T-cell (primary cell): ENCODE data around the gene SHANK1. TPM values are rescaled to one million over a fixed set of nuclear protein-coding genes. Genes with fewer than 3 reads are reported as not detected.
A peak's percentile ranks its signal among the peaks of the same experiment; 100 is the strongest.

ENCODE experiments used
- ATAC-seq, 4 experiments: fragments of 200-7000 bp in 3 of 4; fragments of 150-1000 bp in 1 of 4; cut with Tn5 transposase; replicated peaks in 1 of 4; 1 replicate in 3 of 4; 2 replicates in 1 of 4; pipeline ENCODE4 v1.10.0; 2021; ENCODE audit warnings: moderate library complexity in 3 of 4, mild to moderate bottlenecking in 2 of 4, moderate number of reproducible peaks in 1 of 4
- CTCF ChIA-PET, 2 donors: fragments of 300-600 bp; sonication (Branson Sonifier 250); formaldehyde crosslinking; loops; one replicate each; lab custom pipeline; 2022; ENCODE audit warnings: antibody characterized with exemption in 2 of 2; lab: Charles Lee
- POLR2A ChIA-PET, 2 donors: fragments of 300-600 bp; sonication (Branson Sonifier 250); formaldehyde crosslinking; loops; one replicate each; lab custom pipeline; 2022; ENCODE audit warnings: antibody characterized with exemption in 2 of 2; lab: Charles Lee
- DNase-seq, 35 experiments: peaks; one replicate each; pipeline versions ENCODE4 v3.0.0 to v3.0.0-alpha.2; 2013 to 2023
- H3K27ac ChIP-seq: one replicate; pipeline ENCODE4 v1.5.1; 2013; ENCODE audit warnings: low read length
- H3K27me3 ChIP-seq, 2 experiments: replicated peaks in 1 of 2; 1 replicate in 1 of 2; 2 replicates in 1 of 2; pipeline versions ENCODE4 v1.6.1 to v1.7.0; 2013; ENCODE audit warnings: low read length in 1 of 2, mixed read lengths in 1 of 2; ENCODE audit not compliant: control insufficient read depth in 2 of 2, insufficient read depth in 2 of 2; ENCODE audit errors: extremely low read depth in 1 of 2
- H3K36me3 ChIP-seq, 2 donors: 1 replicate in 1 of 2; 2 replicates in 1 of 2; pipeline versions ENCODE4 v1.6.1 to v1.7.0; 2013; ENCODE audit warnings: low read length in 1 of 2; ENCODE audit not compliant: control insufficient read depth in 2 of 2, insufficient read depth in 1 of 2; ENCODE audit errors: extremely low read depth in 1 of 2
- H3K4me1 ChIP-seq, 2 experiments: 1 replicate in 1 of 2; 2 replicates in 1 of 2; pipeline versions ENCODE4 v1.6.1 to v1.7.0; 2013; ENCODE audit warnings: low read length in 2 of 2, mixed read lengths in 1 of 2; ENCODE audit not compliant: insufficient read depth in 2 of 2, control insufficient read depth in 1 of 2; ENCODE audit errors: extremely low read depth in 1 of 2
- H3K4me3 ChIP-seq, 2 donors: 1 replicate in 1 of 2; 2 replicates in 1 of 2; pipeline versions ENCODE4 v1.5.1 to v1.7.0; 2013; ENCODE audit warnings: mild to moderate bottlenecking in 2 of 2, low read length in 1 of 2, moderate library complexity in 1 of 2; ENCODE audit not compliant: control insufficient read depth in 1 of 2; ENCODE audit errors: extremely low read depth in 1 of 2
- H3K9me3 ChIP-seq: 2 replicates; pipeline ENCODE4 v1.7.0; 2013
- H3K27ac Mint-ChIP-seq, 2 donors: one replicate each; pipeline ENCODE4 v1.8.0; 2020 to 2021; ENCODE audit warnings: mild to moderate bottlenecking in 2 of 2, mixed read lengths in 2 of 2
- H3K27me3 Mint-ChIP-seq, 2 donors: one replicate each; pipeline ENCODE4 v1.8.0; 2021 to 2022; ENCODE audit warnings: mixed read lengths in 2 of 2
- H3K36me3 Mint-ChIP-seq: one replicate; pipeline ENCODE4 v1.8.0; 2021; ENCODE audit warnings: mixed read lengths
- H3K4me1 Mint-ChIP-seq, 3 donors: one replicate each; pipeline ENCODE4 v1.8.0; 2020 to 2022; ENCODE audit warnings: mixed read lengths in 3 of 3, mild to moderate bottlenecking in 1 of 3
- H3K4me3 Mint-ChIP-seq, 3 donors: one replicate each; pipeline ENCODE4 v1.8.0; 2020 to 2022; ENCODE audit warnings: mild to moderate bottlenecking in 3 of 3, mixed read lengths in 3 of 3, moderate library complexity in 3 of 3
- H3K9me3 Mint-ChIP-seq, 3 donors: one replicate each; pipeline ENCODE4 v1.8.0; 2020 to 2022; ENCODE audit warnings: mixed read lengths in 3 of 3
- WGBS: methylation state at CpG from one replicate; pipeline ENCODE4 v1.1.5; 2013; ENCODE audit warnings: missing lambda C conversion rate; ENCODE audit not compliant: insufficient coverage; 5-methylcytosine and 5-hydroxymethylcytosine counted together
- total RNA-seq, 35 experiments: library from RNA in 6 of 35; stranded (reverse) in 6 of 35; fragments of 120-200 nt in 1 of 35; gene quantifications; one replicate each; pipeline versions ENCODE4 v1.2.1 to v1.2.4 and lab custom pipeline; 2013 to 2026

SHANK1 gene
- total RNA-seq, 5 donors from 2014 or later (not counting 1 experiment from before 2014, with no cell fraction given): 0.06 to 3.3 (median 0.36) TPM

GRCh38 chr19:50670102-50670380 lies 49.6 kb downstream of the SHANK1 start:
- H3K36me3 ChIP-seq: no peaks in the 10 kb centered on the region
- ChIA-PET POLR2A (no interaction called here), CTCF (no interaction called here)
- Mint-ChIP-seq H3K36me3 (no peaks in the 10 kb centered on the region), H3K27me3 (peaks cover 43 to 55% of the 10 kb centered on the region in 2 donors), H3K27ac (no peak overlapping the region), H3K4me1 (peaks cover 0 to 5% (median 2%) of the 10 kb centered on the region in 3 donors), H3K9me3 (no peaks in the 10 kb centered on the region), H3K4me3 (no peak overlapping the region)
- H3K4me3 ChIP-seq: no peak overlapping the region
- no peak for ATAC-seq
- H3K4me1 ChIP-seq: peaks cover 0 to 7% of the 10 kb centered on the region in 2 experiments
- WGBS: 29% methylated on average over 5 of the region's 5 CpGs
- no peaks in the 10 kb centered on the region for H3K9me3 ChIP-seq
- no peak overlapping the region for H3K27ac ChIP-seq
- DNase-seq: no peak
- peaks cover 6 to 74% of the 10 kb centered on the region in 2 experiments for H3K27me3 ChIP-seq

- ChIA-PET POLR2A (no interaction called here), CTCF (no interaction called here)
- Mint-ChIP-seq H3K4me3 (peak overlapping the region in 1 of 3 donors; percentile 16), H3K36me3 (no peaks in the 10 kb centered on the region), H3K27me3 (peaks cover 41 to 57% of the 10 kb centered on the region in 2 donors), H3K4me1 (peaks cover 0 to 5% (median 2%) of the 10 kb centered on the region in 3 donors), H3K9me3 (no peaks in the 10 kb centered on the region), H3K27ac (no peak overlapping the region)
- Histone ChIP-seq H3K27me3 (peaks cover 6 to 73% of the 10 kb centered on the region in 2 experiments), H3K9me3 (no peaks in the 10 kb centered on the region), H3K4me3 (no peak overlapping the region), H3K27ac (no peak overlapping the region), H3K4me1 (peaks cover 0 to 7% of the 10 kb centered on the region in 2 experiments), H3K36me3 (no peaks in the 10 kb centered on the region)
- DNase-seq (peak in 23 of 35 experiments; percentile 8 to 49 (median 20)), ATAC-seq (no peak)
- WGBS: 44% methylated on average over 10 of the region's 23 CpGs
Observed at GRCh38 chr19:50669302-50670101, 50.1 kb downstream of the SHANK1 start.

DNA sequence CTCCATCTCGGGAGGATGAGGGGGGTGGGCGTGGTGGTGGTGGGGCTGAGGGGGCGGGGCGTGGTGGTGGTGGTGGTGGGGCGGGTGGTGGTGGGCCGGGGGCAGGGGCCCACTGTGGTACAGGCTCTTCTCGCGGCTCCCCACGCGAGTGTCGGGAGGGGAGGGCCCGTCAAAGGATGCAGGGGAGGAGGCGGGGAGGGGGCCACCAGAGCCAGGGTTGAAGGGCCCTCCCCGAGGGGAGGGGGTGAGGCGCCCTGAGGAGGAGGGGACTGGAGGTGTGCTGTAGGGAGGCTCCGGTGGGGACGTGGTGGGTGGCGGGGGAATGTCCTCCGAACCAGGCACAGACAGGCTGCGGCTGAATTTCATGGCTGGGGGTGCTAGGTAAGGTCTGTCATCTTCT lies 50.7 kb downstream of the SHANK1 start:
- peaks cover 42 to 56% of the 10 kb centered on the region in 2 donors for H3K27me3 Mint-ChIP-seq
- Histone ChIP-seq H3K27ac (no peak overlapping the region), H3K27me3 (peaks cover 6 to 70% of the 10 kb centered on the region in 2 experiments), H3K4me3 (no peak overlapping the region), H3K4me1 (peaks cover 0 to 7% of the 10 kb centered on the region in 2 experiments), H3K9me3 (no peaks in the 10 kb centered on the region), H3K36me3 (no peaks in the 10 kb centered on the region)
- H3K27ac Mint-ChIP-seq: no peak overlapping the region
- WGBS: 38% methylated on average over 10 of the region's 20 CpGs
- CTCF ChIA-PET: no interaction called here
- peak overlapping the region in 1 of 3 donors; percentile 16 for H3K4me3 Mint-ChIP-seq
- ATAC-seq (no peak), DNase-seq (no peak)
- POLR2A ChIA-PET: no interaction called here
- no peaks in the 10 kb centered on the region for H3K36me3 Mint-ChIP-seq
- H3K9me3 Mint-ChIP-seq: no peaks in the 10 kb centered on the region
- H3K4me1 Mint-ChIP-seq: peaks cover 0 to 5% (median 2%) of the 10 kb centered on the region in 3 donors

GRCh38 chr19:50668416-50668815 lies 51.2 kb downstream of the SHANK1 start:
- peaks cover 0 to 2% (median 2%) of the 10 kb centered on the region in 3 donors for H3K4me1 Mint-ChIP-seq
- no peaks in the 10 kb centered on the region for H3K9me3 Mint-ChIP-seq
- CTCF ChIA-PET: no interaction called here
- DNase-seq (no peak), ATAC-seq (no peak)
- H3K27me3 Mint-ChIP-seq: peaks cover 42 to 56% of the 10 kb centered on the region in 2 donors
- Histone ChIP-seq H3K36me3 (no peaks in the 10 kb centered on the region), H3K27ac (no peak overlapping the region), H3K9me3 (no peaks in the 10 kb centered on the region), H3K4me3 (no peak overlapping the region), H3K4me1 (peaks cover 0 to 7% of the 10 kb centered on the region in 2 experiments), H3K27me3 (peaks cover 6 to 70% of the 10 kb centered on the region in 2 experiments)
- 12% methylated on average over 42 of the region's 49 CpGs for WGBS
- H3K4me3 Mint-ChIP-seq: no peak overlapping the region
- H3K27ac Mint-ChIP-seq: no peak overlapping the region
- no peaks in the 10 kb centered on the region for H3K36me3 Mint-ChIP-seq
- POLR2A ChIA-PET: no interaction called here

DNA sequence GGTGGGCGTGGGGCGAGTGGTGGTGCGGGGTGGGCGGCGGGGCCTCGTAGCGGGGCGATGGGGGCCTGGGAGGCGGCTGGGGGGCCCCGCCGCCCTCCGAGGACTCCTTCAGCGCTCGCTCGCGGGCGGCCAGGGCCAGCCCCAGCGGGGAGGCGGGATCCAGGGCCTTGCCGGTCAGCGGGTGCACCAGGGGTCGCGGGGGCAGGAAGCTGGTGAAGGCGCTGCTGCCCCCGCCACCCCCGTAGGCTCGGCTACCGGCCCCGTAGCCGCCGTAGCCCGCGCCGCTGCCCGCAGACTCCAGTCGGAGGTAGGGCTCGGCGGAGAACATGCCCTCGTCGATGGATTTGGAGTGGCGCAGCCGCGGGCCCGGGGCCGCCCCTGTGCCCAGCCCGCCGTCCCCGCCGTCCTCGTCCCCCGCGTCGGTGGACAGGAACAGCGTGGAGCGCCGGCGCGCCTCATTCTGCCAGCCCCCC lies 51.8 kb downstream of the SHANK1 start:
- Histone ChIP-seq H3K9me3 (no peaks in the 10 kb centered on the region), H3K27me3 (peaks cover 9 to 68% of the 10 kb centered on the region in 2 experiments), H3K4me1 (peaks cover 0 to 7% of the 10 kb centered on the region in 2 experiments), H3K27ac (no peak overlapping the region), H3K4me3 (no peak overlapping the region), H3K36me3 (no peaks in the 10 kb centered on the region)
- H3K4me3 Mint-ChIP-seq: no peak overlapping the region
- peaks cover 0 to 2% (median 0%) of the 10 kb centered on the region in 3 donors for H3K4me1 Mint-ChIP-seq
- H3K27me3 Mint-ChIP-seq: peaks cover 42 to 56% of the 10 kb centered on the region in 2 donors
- no peaks in the 10 kb centered on the region for H3K36me3 Mint-ChIP-seq
- H3K27ac Mint-ChIP-seq: no peak overlapping the region
- DNase-seq: no peak
- no peaks in the 10 kb centered on the region for H3K9me3 Mint-ChIP-seq
- POLR2A ChIA-PET: no interaction called here
- CTCF ChIA-PET: no interaction called here
- ATAC-seq: no peak
- 8% methylated on average over 56 of the region's 58 CpGs for WGBS

DNA sequence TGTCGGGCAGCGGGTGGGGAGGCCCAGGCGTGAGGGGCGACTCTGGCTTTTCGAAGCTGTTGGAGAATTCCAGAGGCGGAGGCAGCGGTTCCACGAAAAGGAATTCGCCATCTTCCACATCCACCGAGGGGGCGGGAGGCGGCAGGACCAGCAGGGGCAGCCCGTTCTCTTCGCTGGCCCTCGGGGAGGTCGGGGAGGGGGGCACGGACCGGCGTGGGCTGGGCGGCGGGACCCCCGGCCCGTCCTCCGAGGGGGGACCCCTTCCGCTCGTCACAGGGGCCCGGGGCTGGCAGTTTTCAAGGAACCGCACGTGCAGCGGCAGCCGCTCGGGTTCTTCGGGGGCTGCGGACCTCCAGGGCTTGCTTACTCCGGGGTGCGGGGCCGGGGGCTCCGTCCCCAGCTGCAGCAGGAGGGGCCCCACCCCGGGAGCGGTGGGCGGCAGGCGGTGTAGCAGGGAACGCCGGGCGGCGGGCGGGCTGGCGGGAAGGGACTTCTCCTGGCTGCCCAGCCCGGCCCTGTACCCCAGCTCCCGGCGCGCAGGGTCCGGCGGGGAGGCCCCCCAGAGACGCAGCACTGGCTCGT lies 52.3 kb downstream of the SHANK1 start:
- Histone ChIP-seq H3K4me1 (peaks cover 0 to 7% of the 10 kb centered on the region in 2 experiments), H3K27me3 (peaks cover 9 to 64% of the 10 kb centered on the region in 2 experiments), H3K4me3 (no peak overlapping the region), H3K9me3 (no peaks in the 10 kb centered on the region), H3K27ac (no peak overlapping the region), H3K36me3 (no peaks in the 10 kb centered on the region)
- POLR2A ChIA-PET: no interaction called here
- WGBS: 10% methylated on average over 48 of the region's 56 CpGs
- H3K4me1 Mint-ChIP-seq: peaks cover 0 to 2% (median 0%) of the 10 kb centered on the region in 3 donors
- H3K36me3 Mint-ChIP-seq: no peaks in the 10 kb centered on the region
- no peaks in the 10 kb centered on the region for H3K9me3 Mint-ChIP-seq
- no peak overlapping the region for H3K27ac Mint-ChIP-seq
- no peak for ATAC-seq
- H3K27me3 Mint-ChIP-seq: peaks cover 44 to 57% of the 10 kb centered on the region in 2 donors
- no peak overlapping the region for H3K4me3 Mint-ChIP-seq
- DNase-seq: no peak
- CTCF ChIA-PET: no interaction called here
